Colonic mucosa (tissue), 4 donors: ENCODE data around the gene MAU2. TPM values are rescaled to one million over a fixed set of nuclear protein-coding genes. Genes with fewer than 3 reads are reported as not detected.
A peak's percentile ranks its signal among the peaks of the same experiment; 100 is the strongest.

Experiments
- DNase-seq: peaks from one replicate; pipeline ENCODE4 v3.0.0-alpha.2; 2020
- H3K27ac ChIP-seq: fragments of 200-600 bp; one replicate; pipeline ENCODE4 v1.8.0; 2021
- H3K27me3 ChIP-seq: fragments of 200-600 bp; one replicate; pipeline ENCODE4 v1.8.0; 2021
- H3K36me3 ChIP-seq: fragments of 200-600 bp; one replicate; pipeline ENCODE4 v1.8.0; 2021
- H3K4me1 ChIP-seq: fragments of 200-600 bp; one replicate; pipeline ENCODE4 v1.8.0; 2021; ENCODE audit warnings: mild to moderate bottlenecking
- H3K4me3 ChIP-seq: fragments of 200-600 bp; one replicate; pipeline ENCODE4 v1.8.0; 2021
- H3K9ac ChIP-seq, 2 donors: one replicate each; pipeline ENCODE4 v1.7.0; 2013; ENCODE audit warnings: control low read depth in 2 of 2, low read depth in 2 of 2, low read length in 2 of 2
- H3K9me3 ChIP-seq: fragments of 200-600 bp; one replicate; pipeline ENCODE4 v1.8.0; 2021
- intact Hi-C: fragments of 100-400 bp; cut with DNase I; formaldehyde crosslinking; loops from one replicate; pipeline ENCODE4 v1.14.1; 2022
- total RNA-seq, 2 donors: library from RNA; stranded (reverse); fragmentation: NEBNext Ultra II Directional in 1 of 2; extraction: Animal tissue kit (Norgen Biotek cat#: 25700) in 1 of 2; gene quantifications; one replicate each; pipeline ENCODE4 v1.2.1, GENCODE V29; 2021
- TF ChIP-seq, protein P1 (sequence below): fragments of 200-600 bp; IDR thresholded peaks from one replicate; pipeline ENCODE4 v1.8.0; 2022; ENCODE audit warnings: antibody characterized with exemption, mild to moderate bottlenecking
- donor health status: healthy.
- donor health status: DM: no; HTN: no; CAD: no.
- donor health status: DM: no; HTN: no; CAD: no.

MAU2 gene
- total RNA-seq, 2 donors from 2014 or later, result 33.5 to 56.7 TPM

DNA sequence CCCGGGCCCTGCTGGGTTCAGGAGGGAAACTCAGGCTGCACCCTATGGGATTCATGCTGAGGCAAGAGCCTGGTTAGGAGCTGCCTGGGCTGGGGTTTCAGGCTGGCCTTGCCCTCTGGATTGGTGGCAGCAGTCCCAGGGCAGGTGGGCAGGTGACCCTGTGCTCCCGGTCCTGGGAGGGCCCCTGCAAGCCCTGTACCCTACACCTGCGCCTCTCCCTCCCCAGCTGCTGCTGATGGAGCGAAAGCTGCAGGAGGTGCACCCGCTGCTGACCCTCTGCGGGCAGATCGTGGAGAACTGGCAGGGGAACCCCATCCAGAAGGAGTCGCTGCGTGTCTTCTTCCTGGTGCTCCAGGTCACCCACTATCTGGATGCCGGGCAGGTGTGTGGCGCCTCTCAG lies 20.4 kb downstream of the MAU2 start:
- Histone ChIP-seq H3K27ac (no peak overlapping the region), H3K9ac (no peak overlapping the region), H3K36me3 (peaks cover 30% of the 10 kb centered on the region), H3K9me3 (no peaks in the 10 kb centered on the region), H3K4me3 (no peak overlapping the region), H3K27me3 (no peaks in the 10 kb centered on the region), H3K4me1 (no peaks in the 10 kb centered on the region)
- TF ChIP-seq, protein P1, sequence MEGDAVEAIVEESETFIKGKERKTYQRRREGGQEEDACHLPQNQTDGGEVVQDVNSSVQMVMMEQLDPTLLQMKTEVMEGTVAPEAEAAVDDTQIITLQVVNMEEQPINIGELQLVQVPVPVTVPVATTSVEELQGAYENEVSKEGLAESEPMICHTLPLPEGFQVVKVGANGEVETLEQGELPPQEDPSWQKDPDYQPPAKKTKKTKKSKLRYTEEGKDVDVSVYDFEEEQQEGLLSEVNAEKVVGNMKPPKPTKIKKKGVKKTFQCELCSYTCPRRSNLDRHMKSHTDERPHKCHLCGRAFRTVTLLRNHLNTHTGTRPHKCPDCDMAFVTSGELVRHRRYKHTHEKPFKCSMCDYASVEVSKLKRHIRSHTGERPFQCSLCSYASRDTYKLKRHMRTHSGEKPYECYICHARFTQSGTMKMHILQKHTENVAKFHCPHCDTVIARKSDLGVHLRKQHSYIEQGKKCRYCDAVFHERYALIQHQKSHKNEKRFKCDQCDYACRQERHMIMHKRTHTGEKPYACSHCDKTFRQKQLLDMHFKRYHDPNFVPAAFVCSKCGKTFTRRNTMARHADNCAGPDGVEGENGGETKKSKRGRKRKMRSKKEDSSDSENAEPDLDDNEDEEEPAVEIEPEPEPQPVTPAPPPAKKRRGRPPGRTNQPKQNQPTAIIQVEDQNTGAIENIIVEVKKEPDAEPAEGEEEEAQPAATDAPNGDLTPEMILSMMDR, result no peak
- no peak for DNase-seq
- intact Hi-C loops, result loop anchor here (5.0 kb wide), 1 partner anchor 194 kb away; no protein-coding TSS in a partner anchor

DNA sequence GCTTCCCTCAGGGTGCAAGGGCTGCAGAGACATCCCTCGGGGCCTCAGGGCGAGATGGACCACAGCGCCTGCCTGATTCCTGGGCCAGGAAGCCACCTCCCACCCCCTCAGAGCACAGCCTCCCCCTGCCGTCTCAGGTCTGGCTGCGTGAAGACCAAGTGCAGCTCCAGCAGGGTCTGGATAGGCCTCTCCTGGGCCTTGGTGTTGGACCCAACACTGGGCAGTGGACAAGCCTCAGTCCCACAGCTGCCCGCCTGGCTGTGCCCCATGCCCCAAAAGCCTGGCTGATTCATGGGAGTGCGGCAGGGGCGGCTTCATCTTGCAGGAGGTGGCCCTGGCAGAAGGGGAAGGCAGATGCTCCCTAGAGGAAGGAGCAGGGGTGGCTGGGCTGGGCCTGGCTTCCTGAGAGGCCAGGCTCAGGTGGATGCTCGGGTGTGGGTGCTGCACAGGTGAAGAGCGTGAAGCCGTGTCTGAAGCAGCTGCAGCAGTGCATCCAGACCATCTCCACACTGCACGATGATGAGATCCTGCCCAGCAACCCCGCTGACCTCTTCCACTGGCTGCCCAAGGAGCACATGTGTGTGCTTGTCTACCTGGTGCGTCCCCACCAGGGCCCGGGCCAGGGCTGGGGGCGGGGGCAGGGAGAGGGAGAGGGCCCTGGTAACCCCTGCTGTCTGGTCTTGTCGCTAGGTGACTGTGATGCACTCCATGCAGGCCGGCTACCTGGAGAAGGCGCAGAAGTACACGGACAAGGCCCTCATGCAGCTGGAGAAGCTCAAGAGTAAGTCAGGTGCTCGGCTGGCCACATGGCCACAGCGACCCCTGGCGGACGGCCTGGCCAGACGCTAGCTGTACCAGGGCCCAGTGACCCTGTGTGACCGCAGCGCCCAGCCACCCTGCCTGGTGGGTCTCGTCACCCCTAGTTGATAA lies 21.7 kb downstream of the MAU2 start:
- Histone ChIP-seq H3K9me3 (no peaks in the 10 kb centered on the region), H3K4me3 (no peak overlapping the region), H3K4me1 (no peaks in the 10 kb centered on the region), H3K27me3 (no peaks in the 10 kb centered on the region), H3K36me3 (peaks cover 27% of the 10 kb centered on the region), H3K9ac (no peak overlapping the region), H3K27ac (no peak overlapping the region)
- peak; percentile 68 for DNase-seq
- TF ChIP-seq, protein P1, result peak; percentile 86
- intact Hi-C loops, result loop anchor here (5.0 kb wide), 1 partner anchor 195 kb away; no protein-coding TSS in a partner anchor

DNA sequence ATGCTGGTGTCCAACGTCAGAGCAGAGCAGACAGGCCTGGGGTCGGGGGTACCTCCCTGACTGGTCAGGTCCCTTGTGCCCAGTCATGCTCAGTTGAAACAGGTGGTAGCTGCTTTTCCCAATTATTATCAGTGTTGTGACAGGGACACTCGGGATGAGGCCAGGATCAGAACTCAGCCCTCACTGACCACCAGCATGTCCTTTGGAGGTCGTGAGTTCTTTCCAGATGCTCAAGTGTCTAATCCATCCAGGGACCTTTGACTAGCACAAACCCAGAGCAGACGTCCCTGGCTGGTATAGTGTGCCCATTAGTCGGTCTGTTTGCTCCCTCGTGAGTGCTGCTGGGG lies 22.4 kb downstream of the MAU2 start:
- no peaks in the 10 kb centered on the region for H3K9me3 ChIP-seq
- no peak for DNase-seq
- no peaks in the 10 kb centered on the region for H3K4me1 ChIP-seq
- H3K27ac ChIP-seq, result no peak overlapping the region
- intact Hi-C loops, result loop anchor here (5.0 kb wide), 1 partner anchor 196 kb away; no protein-coding TSS in a partner anchor
- no peak overlapping the region for H3K9ac ChIP-seq
- H3K36me3 ChIP-seq, result peaks cover 25% of the 10 kb centered on the region
- TF ChIP-seq, protein P1, result no peak
- no peaks in the 10 kb centered on the region for H3K27me3 ChIP-seq
- H3K4me3 ChIP-seq, result no peak overlapping the region

DNA sequence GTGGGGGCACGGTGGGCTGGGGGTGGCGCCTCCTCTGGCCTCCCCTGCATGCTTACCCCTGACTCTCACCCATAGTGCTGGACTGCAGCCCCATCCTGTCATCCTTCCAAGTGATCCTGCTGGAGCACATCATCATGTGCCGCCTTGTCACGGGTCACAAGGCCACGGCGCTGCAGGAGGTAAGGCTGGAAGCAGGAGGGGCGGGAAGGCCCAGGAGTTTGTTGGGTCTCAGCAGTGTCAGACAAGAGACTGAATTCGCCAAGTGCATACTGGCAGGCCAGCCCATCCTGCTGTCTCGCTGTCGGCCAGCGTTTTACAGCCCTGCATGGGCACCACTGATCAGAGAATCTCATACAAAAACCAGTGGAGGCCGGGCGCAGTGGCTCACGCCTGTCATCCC lies 23.1 kb downstream of the MAU2 start:
- no peak overlapping the region for H3K27ac ChIP-seq
- H3K9ac ChIP-seq, result no peak overlapping the region
- no peak overlapping the region for H3K4me3 ChIP-seq
- H3K36me3 ChIP-seq, result peaks cover 26% of the 10 kb centered on the region
- intact Hi-C loops, result loop anchor here (5.0 kb wide), 1 partner anchor 196 kb away; no protein-coding TSS in a partner anchor
- H3K9me3 ChIP-seq, result no peaks in the 10 kb centered on the region
- no peaks in the 10 kb centered on the region for H3K4me1 ChIP-seq
- no peak for DNase-seq
- no peaks in the 10 kb centered on the region for H3K27me3 ChIP-seq
- TF ChIP-seq, protein P1, result no peak

DNA sequence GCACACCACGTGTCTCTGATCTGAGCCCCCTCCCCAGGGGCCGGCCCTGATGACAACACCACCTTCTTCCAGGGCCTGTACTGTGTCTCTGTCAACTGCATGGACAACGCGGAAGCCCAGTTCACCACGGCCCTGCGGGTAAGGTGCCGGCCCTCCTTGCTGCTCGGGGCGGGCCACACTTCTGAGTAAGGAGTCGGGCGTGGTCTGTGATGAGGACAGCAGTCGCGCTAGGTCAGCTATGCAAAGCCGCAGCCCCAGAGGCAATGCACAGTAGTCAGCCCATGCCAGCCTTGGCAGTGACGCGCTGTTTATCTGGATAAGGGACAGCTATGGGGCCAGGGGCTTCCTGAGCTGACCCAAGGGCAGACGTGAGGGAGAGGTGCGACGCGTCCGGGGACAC lies 24.6 kb downstream of the MAU2 start:
- no peaks in the 10 kb centered on the region for H3K4me1 ChIP-seq
- intact Hi-C loops, result no loop called here
- H3K9ac ChIP-seq, result no peak overlapping the region
- peaks cover 29% of the 10 kb centered on the region for H3K36me3 ChIP-seq
- no peak overlapping the region for H3K4me3 ChIP-seq
- DNase-seq, result no peak
- no peaks in the 10 kb centered on the region for H3K27me3 ChIP-seq
- TF ChIP-seq, protein P1, result no peak
- no peaks in the 10 kb centered on the region for H3K9me3 ChIP-seq
- no peak overlapping the region for H3K27ac ChIP-seq
